WTC11 (cell line): Measurements from ENCODE around the gene GJB1.

Source experiments
- CREB1 ChIP-seq: sonication (generic); formaldehyde crosslinking; IDR thresholded peaks from 2 replicates; pipeline ENCODE4 v1.8.0; 2023; ENCODE audit warnings: mild to moderate bottlenecking, missing genetic modification reagents
- CREM ChIP-seq: sonication (generic); formaldehyde crosslinking; IDR thresholded peaks from 2 replicates; pipeline ENCODE4 v1.8.1; 2022; ENCODE audit warnings: mild to moderate bottlenecking, missing genetic modification reagents, moderate library complexity
- FOXJ3 ChIP-seq: sonication (generic); formaldehyde crosslinking; IDR thresholded peaks from 2 replicates; pipeline ENCODE4 v1.9.0; 2021; ENCODE audit warnings: missing genetic modification reagents, mild to moderate bottlenecking, borderline replicate concordance
- FOXP1 ChIP-seq: sonication (generic); formaldehyde crosslinking; IDR thresholded peaks from 2 replicates; pipeline ENCODE4 v1.8.0; 2022; ENCODE audit warnings: missing genetic modification reagents, mild to moderate bottlenecking, moderate library complexity, borderline replicate concordance
- TF ChIP-seq, protein P1 (sequence below): fragments of 200-600 bp; IDR thresholded peaks from 2 replicates; pipeline ENCODE4 v1.8.0; 2022; ENCODE audit warnings: antibody characterized with exemption
- TF ChIP-seq, protein P2 (sequence below): sonication (generic); formaldehyde crosslinking; IDR thresholded peaks from 2 replicates; pipeline ENCODE4 v1.8.0; 2022; ENCODE audit warnings: mild to moderate bottlenecking, missing genetic modification reagents
- TF ChIP-seq, protein P3 (sequence below): sonication (generic); formaldehyde crosslinking; IDR thresholded peaks from 2 replicates; pipeline ENCODE4 v1.8.1; 2022; ENCODE audit warnings: mild to moderate bottlenecking, moderate library complexity, missing genetic modification reagents
- TF ChIP-seq, protein P4 (sequence below): sonication (generic); formaldehyde crosslinking; IDR thresholded peaks from 2 replicates; pipeline ENCODE4 v1.8.0; 2023; ENCODE audit warnings: missing genetic modification reagents
- TF ChIP-seq, protein P5 (sequence below): sonication (generic); formaldehyde crosslinking; IDR thresholded peaks from 2 replicates; pipeline ENCODE4 v1.8.1; 2022; ENCODE audit warnings: missing genetic modification reagents, borderline replicate concordance
- TF ChIP-seq, protein P6 (sequence below): sonication (generic); formaldehyde crosslinking; IDR thresholded peaks from 2 replicates; pipeline ENCODE4 v1.8.1; 2023; ENCODE audit warnings: mild to moderate bottlenecking, missing genetic modification reagents, moderate library complexity

DNA sequence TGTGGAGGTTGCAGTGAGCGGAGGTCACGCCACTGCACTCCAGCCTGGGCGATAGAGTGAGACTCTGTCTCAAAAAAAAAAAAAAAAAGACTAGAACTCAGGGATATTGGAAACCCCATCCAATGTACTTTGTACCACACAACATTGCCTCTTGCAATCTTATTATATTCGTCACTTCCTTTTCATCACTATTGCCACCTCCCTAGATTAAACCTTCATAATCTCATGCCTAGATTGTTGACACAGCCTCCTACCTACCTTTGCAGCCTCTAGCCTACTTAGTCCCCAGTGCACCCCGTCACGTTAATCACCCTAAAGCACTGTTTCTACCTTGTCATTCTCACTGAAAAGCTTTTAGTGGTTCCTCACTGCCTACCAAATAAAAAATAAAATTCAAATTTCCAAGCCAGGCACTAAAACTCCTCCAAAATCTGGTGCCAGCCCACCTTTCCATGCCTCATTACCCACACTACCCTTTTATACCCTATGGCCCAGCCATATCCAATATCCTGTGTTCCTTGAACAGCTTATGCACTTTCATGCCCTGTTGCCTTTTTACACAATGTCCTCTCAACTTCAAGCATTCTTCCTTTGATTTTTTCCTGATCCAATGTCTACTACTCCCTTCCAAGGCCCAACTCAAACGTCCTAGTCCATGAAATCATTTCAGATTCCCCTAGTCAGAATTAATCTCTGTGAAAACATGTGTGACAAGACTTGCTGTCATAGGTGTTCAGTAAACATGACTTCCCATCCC lies 23.6 kb upstream of the GJB1 start:
- TF ChIP-seq, protein P1, sequence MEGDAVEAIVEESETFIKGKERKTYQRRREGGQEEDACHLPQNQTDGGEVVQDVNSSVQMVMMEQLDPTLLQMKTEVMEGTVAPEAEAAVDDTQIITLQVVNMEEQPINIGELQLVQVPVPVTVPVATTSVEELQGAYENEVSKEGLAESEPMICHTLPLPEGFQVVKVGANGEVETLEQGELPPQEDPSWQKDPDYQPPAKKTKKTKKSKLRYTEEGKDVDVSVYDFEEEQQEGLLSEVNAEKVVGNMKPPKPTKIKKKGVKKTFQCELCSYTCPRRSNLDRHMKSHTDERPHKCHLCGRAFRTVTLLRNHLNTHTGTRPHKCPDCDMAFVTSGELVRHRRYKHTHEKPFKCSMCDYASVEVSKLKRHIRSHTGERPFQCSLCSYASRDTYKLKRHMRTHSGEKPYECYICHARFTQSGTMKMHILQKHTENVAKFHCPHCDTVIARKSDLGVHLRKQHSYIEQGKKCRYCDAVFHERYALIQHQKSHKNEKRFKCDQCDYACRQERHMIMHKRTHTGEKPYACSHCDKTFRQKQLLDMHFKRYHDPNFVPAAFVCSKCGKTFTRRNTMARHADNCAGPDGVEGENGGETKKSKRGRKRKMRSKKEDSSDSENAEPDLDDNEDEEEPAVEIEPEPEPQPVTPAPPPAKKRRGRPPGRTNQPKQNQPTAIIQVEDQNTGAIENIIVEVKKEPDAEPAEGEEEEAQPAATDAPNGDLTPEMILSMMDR = no peak
- no peak for TF ChIP-seq FOXP1 (CRISPR knock-in tag)
- no peak for TF ChIP-seq FOXJ3 (CRISPR knock-in tag)
- TF ChIP-seq, protein P2, sequence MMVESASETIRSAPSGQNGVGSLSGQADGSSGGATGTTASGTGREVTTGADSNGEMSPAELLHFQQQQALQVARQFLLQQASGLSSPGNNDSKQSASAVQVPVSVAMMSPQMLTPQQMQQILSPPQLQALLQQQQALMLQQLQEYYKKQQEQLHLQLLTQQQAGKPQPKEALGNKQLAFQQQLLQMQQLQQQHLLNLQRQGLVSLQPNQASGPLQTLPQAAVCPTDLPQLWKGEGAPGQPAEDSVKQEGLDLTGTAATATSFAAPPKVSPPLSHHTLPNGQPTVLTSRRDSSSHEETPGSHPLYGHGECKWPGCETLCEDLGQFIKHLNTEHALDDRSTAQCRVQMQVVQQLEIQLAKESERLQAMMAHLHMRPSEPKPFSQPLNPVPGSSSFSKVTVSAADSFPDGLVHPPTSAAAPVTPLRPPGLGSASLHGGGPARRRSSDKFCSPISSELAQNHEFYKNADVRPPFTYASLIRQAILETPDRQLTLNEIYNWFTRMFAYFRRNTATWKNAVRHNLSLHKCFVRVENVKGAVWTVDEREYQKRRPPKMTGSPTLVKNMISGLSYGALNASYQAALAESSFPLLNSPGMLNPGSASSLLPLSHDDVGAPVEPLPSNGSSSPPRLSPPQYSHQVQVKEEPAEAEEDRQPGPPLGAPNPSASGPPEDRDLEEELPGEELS (CRISPR knock-in tag) = no peak
- no peak for TF ChIP-seq CREB1 (CRISPR knock-in tag)
- TF ChIP-seq, protein P3, sequence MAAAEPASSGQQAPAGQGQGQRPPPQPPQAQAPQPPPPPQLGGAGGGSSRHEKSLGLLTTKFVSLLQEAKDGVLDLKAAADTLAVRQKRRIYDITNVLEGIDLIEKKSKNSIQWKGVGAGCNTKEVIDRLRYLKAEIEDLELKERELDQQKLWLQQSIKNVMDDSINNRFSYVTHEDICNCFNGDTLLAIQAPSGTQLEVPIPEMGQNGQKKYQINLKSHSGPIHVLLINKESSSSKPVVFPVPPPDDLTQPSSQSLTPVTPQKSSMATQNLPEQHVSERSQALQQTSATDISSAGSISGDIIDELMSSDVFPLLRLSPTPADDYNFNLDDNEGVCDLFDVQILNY (CRISPR knock-in tag) = no peak
- TF ChIP-seq CREM = no peak
- TF ChIP-seq, protein P4, sequence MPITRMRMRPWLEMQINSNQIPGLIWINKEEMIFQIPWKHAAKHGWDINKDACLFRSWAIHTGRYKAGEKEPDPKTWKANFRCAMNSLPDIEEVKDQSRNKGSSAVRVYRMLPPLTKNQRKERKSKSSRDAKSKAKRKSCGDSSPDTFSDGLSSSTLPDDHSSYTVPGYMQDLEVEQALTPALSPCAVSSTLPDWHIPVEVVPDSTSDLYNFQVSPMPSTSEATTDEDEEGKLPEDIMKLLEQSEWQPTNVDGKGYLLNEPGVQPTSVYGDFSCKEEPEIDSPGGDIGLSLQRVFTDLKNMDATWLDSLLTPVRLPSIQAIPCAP = no peak
- TF ChIP-seq, protein P5, sequence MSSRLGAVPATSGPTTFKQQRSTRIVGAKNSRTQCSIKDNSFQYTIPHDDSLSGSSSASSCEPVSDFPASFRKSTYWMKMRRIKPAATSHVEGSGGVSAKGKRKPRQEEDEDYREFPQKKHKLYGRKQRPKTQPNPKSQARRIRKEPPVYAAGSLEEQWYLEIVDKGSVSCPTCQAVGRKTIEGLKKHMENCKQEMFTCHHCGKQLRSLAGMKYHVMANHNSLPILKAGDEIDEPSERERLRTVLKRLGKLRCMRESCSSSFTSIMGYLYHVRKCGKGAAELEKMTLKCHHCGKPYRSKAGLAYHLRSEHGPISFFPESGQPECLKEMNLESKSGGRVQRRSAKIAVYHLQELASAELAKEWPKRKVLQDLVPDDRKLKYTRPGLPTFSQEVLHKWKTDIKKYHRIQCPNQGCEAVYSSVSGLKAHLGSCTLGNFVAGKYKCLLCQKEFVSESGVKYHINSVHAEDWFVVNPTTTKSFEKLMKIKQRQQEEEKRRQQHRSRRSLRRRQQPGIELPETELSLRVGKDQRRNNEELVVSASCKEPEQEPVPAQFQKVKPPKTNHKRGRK = no peak
- TF ChIP-seq, protein P6, sequence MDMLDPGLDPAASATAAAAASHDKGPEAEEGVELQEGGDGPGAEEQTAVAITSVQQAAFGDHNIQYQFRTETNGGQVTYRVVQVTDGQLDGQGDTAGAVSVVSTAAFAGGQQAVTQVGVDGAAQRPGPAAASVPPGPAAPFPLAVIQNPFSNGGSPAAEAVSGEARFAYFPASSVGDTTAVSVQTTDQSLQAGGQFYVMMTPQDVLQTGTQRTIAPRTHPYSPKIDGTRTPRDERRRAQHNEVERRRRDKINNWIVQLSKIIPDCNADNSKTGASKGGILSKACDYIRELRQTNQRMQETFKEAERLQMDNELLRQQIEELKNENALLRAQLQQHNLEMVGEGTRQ = no peak
